A204.1 (cell line): ENCODE results near the gene EFCAB7.
A peak's percentile ranks its signal among the peaks of the same experiment; 100 is the strongest.

ENCODE experiments used
- FAIRE-seq: peaks from 2 replicates; lab custom pipeline; 2012; peaks lifted over from hg19 to GRCh38; lab: Jason Lieb, UNC

The EFCAB7 gene

GRCh38 chr1:63522891-63523728 lies at the start of gene EFCAB7, which contains the start of gene ITGB3BP:
Gene EFCAB7 (plus strand): TSS chr1:63523525. CDS start chr1:63525573, 2,048 bp downstream.
Gene ITGB3BP (minus strand): TSS chr1:63523225. CDS start chr1:63523133, 92 bp downstream.
- no peak for FAIRE-seq

- FAIRE-seq, result no peak
Observed at GRCh38 chr1:63475761-63476160, 47.6 kb upstream of the EFCAB7 start.

- FAIRE-seq, result peak; percentile 11
Observed at GRCh38 chr1:63480057-63480456, 43.3 kb upstream of the EFCAB7 start.

- no peak for FAIRE-seq
Observed at GRCh38 chr1:63486629-63487028, 36.7 kb upstream of the EFCAB7 start.

- FAIRE-seq, result no peak
Observed at GRCh38 chr1:63487336-63488065, 35.8 kb upstream of the EFCAB7 start.

GRCh38 chr1:63497577-63497976 lies 25.7 kb upstream of the EFCAB7 start:
- no peak for FAIRE-seq

- FAIRE-seq, result no peak
Observed at GRCh38 chr1:63498106-63498505, 25.2 kb upstream of the EFCAB7 start.

- no peak for FAIRE-seq
Observed at GRCh38 chr1:63501256-63501655, 22.1 kb upstream of the EFCAB7 start.

- no peak for FAIRE-seq
Observed at GRCh38 chr1:63506782-63507181, 16.5 kb upstream of the EFCAB7 start.

GRCh38 chr1:63509718-63510117 lies 13.6 kb upstream of the EFCAB7 start:
- no peak for FAIRE-seq

- FAIRE-seq, result no peak
Observed at GRCh38 chr1:63512584-63512983, 10.7 kb upstream of the EFCAB7 start.

GRCh38 chr1:63516629-63517028 lies 6.7 kb upstream of the EFCAB7 start:
- no peak for FAIRE-seq

GRCh38 chr1:63523738-63524137 lies 413 bp downstream of the EFCAB7 start:
- FAIRE-seq, result no peak

GRCh38 chr1:63524201-63524600 lies 876 bp downstream of the EFCAB7 start:
- no peak for FAIRE-seq

GRCh38 chr1:63532727-63533126 lies 9.4 kb downstream of the EFCAB7 start:
- no peak for FAIRE-seq

- no peak for FAIRE-seq
Observed at GRCh38 chr1:63533931-63534330, 10.6 kb downstream of the EFCAB7 start.

GRCh38 chr1:63534406-63534805 lies 11.1 kb downstream of the EFCAB7 start:
- peak; percentile 23 for FAIRE-seq

- no peak for FAIRE-seq
Observed at GRCh38 chr1:63537006-63537405, 13.7 kb downstream of the EFCAB7 start.

GRCh38 chr1:63537940-63538339 lies 14.6 kb downstream of the EFCAB7 start:
- FAIRE-seq, result peak; percentile 97

- no peak for FAIRE-seq
Observed at GRCh38 chr1:63545780-63546179, 22.5 kb downstream of the EFCAB7 start.

- no peak for FAIRE-seq
Observed at GRCh38 chr1:63547621-63548294, 24.4 kb downstream of the EFCAB7 start.

GRCh38 chr1:63548303-63548702 lies 25.0 kb downstream of the EFCAB7 start:
- no peak for FAIRE-seq

GRCh38 chr1:63548877-63549276 lies 25.6 kb downstream of the EFCAB7 start:
- FAIRE-seq, result no peak
